DMS114 treated with DMSO at 0.1 percent for 48 hours (cell line): ENCODE measurements around the gene PAQR4.
"Not testable (repeated sequence)": the region's sequence is repeated elsewhere in the genome, so short reads cannot be mapped to it uniquely, and the experiment has no call there.

Source experiments
- DNase-seq: peaks from one replicate; lab custom pipeline; 2025; ENCODE audit not compliant: unreplicated experiment; lab: John Stamatoyannopoulos, UW

Gene PAQR4

DNA sequence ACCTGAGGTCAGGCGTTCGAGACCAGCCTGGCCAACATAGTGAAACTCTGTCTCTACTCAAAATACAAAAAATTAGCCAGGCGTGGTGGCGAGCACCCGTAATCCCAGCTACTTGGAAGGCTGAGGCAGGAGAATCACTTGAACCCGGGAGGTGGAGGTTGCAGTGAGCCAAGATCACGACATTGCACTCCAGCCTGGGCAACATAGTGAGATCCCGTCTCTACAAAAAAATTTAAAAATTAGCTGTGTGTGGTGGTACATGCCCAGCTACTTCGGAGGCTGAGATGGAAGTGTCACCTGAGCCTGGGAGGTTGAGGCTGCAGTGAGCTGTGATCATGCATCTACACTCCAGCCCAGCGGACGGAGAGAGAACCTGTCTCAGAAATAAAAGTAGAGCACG, 25.4 kb upstream of the PAQR4 start:
- DNase-seq, result not testable (repeated sequence)

DNA sequence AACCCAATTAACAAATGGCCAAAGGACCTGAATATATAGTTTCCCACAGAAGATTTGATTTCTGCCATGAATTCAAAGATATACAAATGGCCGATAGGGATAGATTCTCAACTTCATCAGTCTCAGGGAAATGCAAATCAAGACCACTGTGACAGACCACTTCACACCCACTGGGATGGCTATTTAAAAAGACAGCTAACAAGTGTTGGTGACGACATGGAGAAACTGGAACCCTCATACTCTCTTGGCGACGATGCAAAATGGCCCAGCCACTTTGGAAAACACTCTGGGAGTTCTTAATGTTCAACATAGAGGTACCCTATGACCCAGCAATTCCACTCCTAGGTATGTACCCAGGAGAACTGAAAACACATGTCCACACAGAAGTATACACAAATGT, 22.5 kb upstream of the PAQR4 start:
- no peak for DNase-seq

GRCh38 chr16:2948807-2949704, 20.1 kb upstream of the PAQR4 start:
- DNase-seq, result no peak

- no peak for DNase-seq
Observed at GRCh38 chr16:2949705-2950352, 19.3 kb upstream of the PAQR4 start.

GRCh38 chr16:2950353-2950724, 18.8 kb upstream of the PAQR4 start:
- no peak for DNase-seq

- DNase-seq, result no peak
Observed at GRCh38 chr16:2950773-2951172, 18.4 kb upstream of the PAQR4 start.

DNA sequence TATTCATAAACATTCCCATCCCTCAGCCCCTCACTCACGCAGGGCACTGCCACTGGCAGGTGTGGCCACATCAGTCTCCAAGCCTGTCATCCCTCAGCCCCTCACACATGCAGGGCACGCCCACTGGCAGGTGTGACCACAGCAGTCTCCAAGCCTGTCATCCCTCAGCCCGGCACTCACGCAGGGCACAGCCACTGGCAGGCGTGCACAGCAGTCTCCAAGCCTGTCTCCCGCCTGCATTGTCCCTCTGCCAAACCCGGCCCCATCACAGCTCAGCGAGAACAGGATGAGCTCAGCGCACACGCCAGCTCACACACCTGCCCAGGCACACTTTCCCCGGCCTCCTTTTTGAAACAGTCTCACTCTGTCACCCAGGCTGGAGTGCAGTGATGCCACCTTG, 16.5 kb upstream of the PAQR4 start:
- DNase-seq, result no peak

- DNase-seq, result no peak
Observed at GRCh38 chr16:2953706-2954627, 15.2 kb upstream of the PAQR4 start.

GRCh38 chr16:2954656-2955381, 14.3 kb upstream of the PAQR4 start:
- no peak for DNase-seq

DNA sequence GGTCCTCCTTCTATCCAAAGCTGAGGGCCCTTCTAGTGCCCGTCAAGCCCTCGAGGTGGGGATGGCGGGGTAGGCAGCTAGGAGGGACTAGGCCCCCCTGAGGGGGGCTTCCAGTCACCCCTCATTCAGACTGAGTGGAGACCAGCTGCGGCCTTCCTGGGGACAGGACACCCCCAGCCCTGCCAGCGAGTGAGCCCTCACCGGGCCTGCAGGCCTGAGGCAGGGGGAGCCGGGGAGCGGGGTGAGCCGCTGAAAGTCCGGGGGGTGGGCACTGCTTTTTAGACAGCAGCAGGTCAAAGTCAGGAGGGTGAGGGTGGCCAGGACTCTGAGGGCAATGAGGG, 13.7 kb upstream of the PAQR4 start:
- no peak for DNase-seq

DNA sequence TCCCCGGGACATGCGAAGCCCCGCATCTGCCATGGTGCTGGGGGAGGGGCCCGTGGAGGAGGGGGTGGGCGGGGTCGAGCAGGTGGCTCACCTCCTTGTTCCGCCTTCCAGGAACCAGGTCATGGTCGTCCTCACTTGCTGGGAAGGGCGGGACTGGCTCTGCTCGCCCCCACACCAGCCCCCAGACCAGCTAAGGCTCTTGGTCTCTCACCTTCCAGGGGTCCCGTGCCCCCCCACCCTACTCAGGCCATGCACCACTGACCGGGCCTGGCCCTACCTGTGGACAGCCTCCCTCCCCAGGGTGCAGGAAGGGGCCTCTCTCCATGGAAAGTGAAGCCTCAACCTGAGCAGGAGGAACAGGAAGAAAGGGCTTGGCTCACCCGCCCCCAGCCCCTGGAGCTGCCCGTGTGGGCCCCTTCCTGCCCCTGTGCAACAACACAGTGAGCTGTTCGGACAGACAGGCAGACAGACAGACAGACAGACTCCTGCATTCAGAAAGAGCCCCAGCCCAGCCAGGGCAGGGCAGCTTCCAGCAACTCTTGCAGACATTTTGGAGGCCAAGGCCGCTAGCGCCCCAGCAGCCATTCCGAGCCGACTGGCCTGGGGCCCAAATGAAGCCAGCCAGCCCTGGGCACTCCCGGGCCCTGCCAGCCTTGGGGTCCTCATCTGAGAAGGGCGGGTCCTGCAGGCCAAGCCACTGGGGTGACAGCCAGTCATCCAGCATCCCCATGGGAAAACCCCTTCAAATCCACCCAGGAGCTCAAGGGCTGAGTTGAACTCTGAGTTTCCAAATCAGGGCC, 13.2 kb upstream of the PAQR4 start:
- no peak for DNase-seq

DNA sequence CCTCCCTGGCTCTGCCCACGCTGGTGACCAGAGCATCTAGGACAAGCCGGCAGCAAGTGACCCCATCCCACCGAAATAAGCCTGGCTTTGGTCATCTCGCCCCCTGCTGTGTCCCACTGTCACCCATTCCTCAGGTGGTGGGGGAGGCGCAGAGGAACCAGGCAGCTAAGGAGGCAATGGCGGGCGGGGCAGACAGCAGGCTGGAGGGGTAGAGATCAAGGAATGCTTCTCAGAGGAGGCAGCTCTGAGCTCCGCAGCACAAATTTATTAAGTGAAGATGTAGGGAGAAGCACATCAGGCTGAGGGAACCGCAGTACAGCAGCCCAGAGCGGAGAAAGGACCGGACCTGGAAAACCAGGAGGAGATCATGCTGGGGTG, 12.6 kb upstream of the PAQR4 start:
- no peak for DNase-seq

GRCh38 chr16:2959206-2959605, 9.9 kb upstream of the PAQR4 start:
- DNase-seq, result no peak

- DNase-seq, result no peak
Observed at GRCh38 chr16:2960183-2961010, 8.8 kb upstream of the PAQR4 start.

DNA sequence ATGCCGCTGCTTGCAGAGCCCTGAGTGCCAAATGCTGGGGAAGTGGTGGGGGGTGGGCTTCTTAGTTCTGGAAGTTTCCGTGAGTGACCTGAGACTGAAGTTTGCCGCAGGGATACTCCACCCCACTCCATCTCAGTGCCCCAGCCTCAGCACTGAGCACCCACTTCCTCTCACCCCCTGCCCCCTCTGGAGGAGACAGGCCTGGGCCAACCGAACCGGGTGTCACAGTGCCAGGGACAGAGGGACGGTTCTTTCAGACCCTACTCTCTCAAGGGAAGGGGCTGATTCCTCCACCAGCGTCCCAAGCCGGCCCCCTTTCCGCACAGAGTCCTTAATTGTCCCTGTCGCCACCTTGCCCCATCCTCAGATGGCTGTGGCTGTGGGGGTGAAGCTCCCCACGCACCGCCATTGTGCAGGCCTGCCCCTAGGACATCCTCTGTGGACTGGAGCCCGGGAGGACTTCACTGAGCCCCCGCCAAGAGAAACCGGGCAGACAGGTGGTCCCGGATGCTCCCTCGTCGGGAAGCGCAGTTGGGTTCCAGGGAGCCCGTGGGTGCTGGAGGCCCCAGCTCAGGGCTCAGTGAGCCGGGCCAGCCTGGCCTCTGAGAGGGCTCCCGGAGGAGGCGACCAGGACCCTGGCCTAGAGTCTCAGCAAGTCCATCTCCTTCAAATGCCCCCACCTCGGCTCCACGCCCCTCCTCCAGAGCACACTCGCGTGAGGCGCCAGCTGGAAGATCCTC, 6.6 kb upstream of the PAQR4 start:
- no peak for DNase-seq

- DNase-seq, result no peak
Observed at GRCh38 chr16:2963074-2963722, 6.0 kb upstream of the PAQR4 start.

GRCh38 chr16:2963723-2964474, 5.2 kb upstream of the PAQR4 start, which contains the start of gene KREMEN2:
KREMEN2 (plus strand) TSS chr16:2964275; CDS start chr16:2964521, 246 bp downstream.
- peak; percentile 66 for DNase-seq
